CD4-positive, alpha-beta T cell treated with Interleukin-10 for 1 hour (primary cell): ENCODE results near the gene GTF2I.
"Not testable (repeated sequence)": the region's sequence is repeated elsewhere in the genome, so short reads cannot be mapped to it uniquely, and the experiment has no call there.

Experiments used
- DNase-seq: peaks from one replicate; pipeline ENCODE4 v3.0.0-alpha.2; 2020

GTF2I gene

DNA sequence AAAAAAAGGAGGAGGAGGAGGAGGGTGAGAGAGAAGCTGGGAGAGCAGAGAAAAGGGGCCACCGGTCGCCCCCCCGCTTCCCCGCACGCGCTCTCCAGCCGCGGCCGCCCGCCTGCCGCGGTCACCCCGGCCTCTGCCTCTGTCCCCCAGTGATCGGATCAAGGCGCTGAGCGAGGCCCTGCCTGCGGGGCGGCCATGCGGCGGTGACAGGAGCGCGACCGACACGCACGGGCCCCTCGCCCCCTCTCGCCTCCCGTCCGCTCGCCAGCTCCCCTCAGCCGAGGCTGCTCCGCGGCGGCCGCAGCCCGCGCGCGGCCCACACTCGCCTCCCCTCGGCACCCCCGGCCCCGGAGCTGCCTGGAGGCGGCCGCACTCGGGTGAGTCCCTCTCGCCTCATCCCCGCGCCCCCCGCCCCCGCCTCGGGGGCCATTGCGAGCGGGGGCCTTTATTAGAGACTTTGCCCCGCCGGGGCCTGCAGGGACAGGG is at the start of gene GTF2I:
Gene GTF2I (plus strand): TSS at position 27 of the 486 bp plus-strand sequence. CDS start 31,411 bp downstream, outside the sequence.
- no peak for DNase-seq

DNA sequence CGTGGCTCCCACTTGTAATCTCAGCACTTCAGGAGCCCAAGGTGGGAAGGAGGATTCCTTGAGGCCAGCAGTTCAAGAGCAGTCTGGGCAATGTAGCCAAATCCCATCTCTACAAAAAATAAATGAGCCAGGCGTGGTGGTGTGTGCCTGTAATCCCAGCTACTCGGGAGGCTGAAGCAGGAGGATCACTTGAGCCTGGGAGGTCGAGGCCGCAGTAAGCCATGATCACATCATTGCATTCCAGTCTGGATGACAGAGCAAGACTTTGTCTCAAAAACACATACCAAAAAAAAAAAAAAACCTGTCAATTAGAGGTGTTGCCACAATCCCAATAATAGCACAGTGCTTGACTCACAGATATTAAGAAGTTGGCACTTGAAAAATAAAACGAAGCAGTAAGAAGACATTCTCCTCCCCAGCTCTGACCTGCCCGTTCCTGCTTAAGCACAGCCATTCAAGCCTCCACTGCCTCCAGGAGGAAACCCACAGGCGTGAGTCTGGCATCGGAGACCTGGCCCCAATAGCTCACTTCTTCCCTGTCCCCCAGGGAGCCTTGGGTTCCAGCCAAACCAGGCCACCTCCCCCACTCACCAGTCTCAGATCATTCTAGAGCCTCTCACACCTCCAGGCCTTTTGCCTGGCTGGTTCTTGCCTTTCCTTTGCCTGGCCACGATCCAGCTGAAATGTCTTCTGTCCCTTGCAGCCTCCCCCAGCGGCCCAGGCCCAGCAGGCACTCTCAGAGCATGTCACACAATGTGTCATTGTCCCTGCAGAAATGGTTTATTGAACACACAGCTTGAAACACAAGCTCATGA is 45.3 kb upstream of the GTF2I start:
- DNase-seq = no peak

DNA sequence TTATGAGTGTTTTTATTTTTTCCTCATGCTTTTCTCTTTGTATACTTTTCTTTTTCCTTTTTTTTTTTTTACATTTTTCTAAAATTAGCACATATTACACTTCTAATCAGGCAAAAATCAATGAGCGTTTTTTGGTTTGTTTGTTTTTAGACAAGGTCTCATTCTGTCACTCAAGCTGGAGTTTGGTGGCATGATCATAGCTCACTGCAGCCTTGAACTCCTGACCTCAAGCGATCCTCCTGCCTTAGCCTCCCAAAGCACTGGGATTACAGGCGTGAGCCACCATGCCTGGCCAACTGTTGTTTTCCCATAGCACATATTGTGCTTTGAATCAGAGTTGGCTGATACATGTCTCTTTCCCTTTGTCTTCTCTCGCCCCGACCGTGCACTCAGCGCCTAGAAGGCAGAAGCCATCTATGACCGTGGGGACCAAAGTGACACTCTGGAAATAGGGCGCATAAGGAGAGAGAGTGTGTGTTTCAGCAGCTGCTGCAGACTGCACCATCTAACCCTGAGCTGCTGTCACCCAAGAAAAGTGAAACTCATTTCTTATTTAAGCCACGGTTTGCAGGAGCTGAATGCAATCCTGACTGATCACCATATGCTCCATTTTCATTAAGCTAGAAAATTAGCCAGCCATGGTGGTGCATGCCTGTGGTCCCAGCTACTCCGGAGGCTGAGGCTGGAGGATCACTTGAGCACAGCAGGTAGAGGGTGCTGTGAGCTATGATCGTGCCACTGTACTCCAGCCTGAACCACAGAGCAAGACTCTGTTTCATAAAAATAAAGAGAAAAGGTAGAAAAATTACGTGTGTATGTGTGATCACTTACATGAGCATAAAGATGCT is 41.4 kb upstream of the GTF2I start:
- no peak for DNase-seq

DNA sequence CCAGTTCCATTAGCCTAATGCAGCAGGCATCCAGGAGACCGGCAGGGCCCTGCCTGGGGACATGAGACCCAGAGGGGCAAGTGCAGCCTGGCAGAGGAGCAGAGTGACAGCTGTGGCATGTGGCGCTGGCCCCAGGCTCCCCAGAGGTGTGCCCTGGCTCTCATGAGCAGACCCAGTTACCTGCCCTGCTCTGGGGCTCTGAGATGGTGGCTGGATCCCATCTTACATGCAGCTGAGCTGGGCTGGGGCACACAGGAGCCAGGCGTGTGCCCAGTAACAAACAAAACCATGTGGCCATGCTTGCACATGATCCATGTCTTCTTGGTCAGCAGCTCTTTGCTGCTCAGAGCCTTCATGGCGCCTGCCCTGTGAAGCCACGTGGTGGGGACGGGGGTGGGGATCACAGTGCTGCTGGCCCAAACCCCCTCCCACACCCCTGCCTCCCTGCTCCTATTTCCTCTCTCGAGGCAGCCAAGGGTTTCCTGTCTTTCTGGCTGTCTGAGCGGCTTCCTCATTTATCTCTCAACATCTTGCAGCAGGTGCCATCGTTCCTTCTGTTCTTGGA is 40.3 kb upstream of the GTF2I start:
- DNase-seq = no peak

DNA sequence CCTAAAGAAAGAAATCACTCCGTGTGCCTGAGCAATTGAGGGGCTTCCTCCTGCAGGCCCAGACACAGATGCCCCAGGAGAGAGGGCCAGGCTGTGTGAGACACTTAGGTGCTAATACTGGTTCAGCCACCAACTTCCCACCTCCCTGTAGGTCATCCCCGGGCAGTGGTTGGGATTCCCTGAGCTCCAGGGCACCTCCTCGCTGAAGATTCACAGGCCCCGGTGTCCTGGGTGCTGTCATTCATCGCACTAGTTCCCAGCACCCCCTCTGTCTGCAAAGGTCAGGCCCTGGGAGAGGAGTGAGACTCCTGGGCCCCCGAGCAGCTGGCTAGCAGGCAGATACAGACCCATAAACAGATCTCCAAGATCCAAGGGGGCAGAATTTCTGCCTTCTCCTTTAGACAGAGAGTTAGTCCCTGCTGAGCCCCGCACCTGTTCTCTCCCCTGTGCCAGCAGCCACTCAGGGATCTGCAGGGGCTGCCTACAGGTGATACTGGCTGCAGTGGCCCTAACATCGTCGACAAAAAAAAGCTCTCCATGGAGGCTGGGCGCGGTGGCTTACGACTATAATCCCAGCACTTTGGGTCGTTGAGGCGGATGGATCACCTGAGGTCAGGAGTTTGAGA is 38.2 kb upstream of the GTF2I start:
- no peak for DNase-seq

DNA sequence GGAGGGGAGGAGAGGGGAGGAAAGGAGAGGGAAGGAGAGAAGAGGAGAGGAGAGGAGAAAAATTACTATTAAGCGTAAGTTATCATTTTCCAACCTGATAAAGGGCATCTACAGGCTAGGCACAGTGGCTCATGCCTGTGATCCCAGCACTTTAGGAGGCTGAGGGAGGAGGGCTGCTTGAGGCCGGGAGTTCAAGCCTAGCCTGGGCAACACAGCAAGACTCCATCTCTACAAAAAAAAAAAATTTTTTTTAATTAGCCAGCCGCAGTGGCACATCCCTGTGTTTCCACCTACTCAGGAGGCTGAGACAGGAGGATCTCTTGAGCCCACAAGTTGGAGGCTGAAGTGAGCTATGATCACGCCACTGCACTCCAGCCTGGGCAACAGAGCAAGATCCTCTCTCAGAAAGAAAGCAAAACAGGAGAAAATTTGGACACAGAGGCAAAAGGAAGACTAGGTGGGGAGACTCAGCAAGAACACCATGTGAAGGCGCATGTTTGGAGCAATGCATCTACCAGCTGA is 35.2 kb upstream of the GTF2I start:
- no peak for DNase-seq

DNA sequence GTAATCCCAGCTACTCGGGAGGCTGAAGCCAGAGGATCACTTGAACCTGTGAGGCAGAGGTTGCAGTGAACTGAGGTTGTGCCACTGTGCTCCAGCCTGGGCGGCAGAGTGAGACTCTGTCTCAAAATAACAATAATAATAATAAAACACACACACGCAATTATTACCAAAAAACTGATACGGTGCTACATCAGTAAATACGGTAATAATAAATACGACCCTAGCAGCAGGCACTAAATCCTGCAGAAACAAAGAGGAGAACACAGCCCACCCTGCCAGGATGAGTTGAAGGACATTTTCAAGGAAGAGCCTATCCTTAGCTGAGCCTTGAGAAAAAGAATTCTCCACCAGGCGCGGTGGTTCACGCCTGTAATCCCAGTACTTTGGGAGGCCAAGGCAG is 34.4 kb upstream of the GTF2I start:
- no peak for DNase-seq

DNA sequence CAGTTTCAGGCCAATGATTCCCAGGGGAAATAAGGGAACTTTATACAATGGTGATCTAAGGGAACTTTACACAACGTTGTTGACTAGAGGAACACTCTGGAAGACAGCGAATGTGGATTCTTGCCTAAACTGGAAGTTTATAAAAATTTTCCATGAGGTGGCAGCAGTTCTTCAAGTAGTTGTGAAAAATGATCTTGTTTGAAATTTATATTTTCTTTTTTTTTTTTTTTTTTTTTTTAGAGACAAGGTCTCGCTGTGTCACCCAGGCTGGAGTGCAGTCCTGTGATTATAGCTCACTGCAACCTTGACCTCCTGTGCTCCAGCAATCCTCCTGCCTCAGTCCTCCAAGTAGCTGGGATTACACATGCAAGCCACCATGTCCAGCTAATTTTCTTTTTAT is 32.1 kb upstream of the GTF2I start:
- peak; percentile 43 for DNase-seq

DNA sequence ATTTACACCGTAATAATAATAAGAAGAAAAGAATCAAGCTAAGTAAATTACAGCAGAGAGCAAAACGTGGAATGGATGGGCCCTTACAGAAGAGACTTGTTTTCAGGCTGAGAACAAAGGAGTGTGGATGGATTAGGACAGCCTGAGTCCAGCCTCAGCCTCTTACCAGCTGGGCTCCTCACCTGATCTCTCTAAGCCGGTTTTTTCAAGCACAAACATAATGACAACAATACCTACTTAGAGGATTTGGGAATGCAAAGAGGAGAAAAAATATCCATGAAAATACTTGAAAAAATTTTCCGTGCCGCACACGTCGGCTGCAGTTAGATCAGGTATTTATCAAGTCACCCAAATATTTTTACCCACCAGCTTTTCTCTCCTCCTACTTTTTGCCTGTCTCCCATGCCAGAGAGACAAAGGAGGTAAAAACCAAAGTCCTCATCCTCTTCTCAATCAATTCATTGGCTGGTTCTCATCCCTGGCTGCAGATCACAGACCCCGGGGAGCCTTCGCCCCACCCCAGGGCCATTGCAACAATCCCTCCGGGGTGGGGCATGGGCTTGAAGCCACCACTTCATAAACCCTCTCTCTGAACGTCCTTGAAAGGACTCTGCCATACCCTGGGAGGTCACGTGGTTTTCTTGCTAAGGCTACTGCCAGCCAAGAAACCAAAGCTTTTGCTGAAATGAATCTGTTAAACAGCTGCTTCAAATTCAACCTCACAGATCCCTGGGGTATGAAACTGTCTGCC is 29.7 kb upstream of the GTF2I start:
- no peak for DNase-seq

DNA sequence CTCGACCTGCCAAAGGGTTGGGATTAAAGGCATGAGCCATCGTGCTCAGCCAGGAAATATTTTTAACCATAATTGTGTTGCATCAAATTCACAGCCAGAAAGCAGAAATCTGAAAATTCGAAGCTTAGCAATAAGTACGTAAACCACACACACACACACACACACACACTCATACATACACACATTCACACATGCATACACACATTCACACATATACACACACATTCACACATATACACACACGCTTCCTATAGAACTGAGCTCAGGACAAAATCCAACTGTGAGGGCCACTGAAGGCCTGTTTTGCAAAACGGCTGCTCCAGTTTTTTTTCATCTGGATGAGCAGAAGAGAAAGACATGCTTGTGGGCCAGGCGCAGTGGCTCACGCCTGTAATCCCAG is 25.0 kb upstream of the GTF2I start:
- DNase-seq = no peak

DNA sequence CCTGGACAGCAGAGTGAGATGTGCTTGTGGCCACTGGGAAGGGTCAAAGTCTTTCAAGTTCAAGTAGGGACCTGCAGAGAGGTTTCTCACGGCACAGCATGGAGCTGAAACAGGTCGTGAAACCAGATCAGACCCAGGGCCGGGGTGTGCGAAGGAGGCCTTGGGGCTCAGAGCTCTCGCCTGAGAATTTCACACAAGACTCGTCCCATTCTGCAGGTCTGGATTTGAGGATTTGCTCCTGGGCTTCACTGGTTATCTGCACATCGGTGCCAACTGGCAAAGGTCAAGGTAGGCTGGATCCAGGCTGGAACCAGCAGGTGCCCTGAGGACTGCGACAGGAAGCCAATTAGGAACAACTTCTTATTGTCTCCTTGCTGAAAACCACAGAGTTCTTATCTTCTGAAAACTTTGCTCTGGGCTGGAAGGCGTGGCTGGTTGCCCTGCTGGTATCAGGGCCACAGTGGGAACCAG is 24.0 kb upstream of the GTF2I start:
- DNase-seq = no peak

DNA sequence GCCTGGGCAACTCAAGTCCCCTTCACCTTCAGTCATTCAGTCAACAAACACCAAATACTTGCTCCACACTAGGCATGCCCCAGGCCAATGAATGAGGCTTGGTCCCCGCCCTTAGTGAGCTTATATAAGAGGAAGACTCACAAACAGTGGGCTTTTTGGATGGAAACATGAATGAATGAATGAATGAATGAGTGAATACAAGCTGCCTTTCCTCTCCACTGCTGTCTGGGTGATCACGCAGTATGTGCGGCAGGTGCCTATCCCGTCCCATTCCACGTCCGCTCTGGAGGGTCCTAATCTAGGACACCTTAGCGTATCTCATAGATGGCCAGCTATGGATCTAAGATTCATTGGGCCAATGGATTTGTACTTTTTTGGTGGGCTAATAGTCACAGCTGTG is 19.8 kb upstream of the GTF2I start:
- DNase-seq = no peak

DNA sequence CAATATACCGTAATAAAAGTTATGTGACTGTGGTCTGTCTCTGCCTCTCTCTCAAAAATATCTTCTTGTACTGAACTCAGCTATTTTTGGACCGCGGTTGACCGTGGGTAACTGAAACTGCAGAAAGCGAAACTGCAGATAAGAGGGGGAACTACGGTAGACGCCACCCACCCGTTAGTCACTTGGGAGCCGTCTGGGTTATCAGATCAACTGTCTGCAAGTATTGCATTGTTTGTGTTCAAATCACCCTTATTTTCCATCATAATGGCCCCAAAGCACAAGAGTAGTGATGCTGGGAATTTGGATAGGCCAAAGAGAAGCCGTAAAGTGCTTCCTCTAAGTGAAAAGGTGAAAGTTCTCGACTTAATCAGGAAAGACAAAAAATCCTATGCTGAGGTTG is 7.5 kb upstream of the GTF2I start:
- peak; percentile 79 for DNase-seq

DNA sequence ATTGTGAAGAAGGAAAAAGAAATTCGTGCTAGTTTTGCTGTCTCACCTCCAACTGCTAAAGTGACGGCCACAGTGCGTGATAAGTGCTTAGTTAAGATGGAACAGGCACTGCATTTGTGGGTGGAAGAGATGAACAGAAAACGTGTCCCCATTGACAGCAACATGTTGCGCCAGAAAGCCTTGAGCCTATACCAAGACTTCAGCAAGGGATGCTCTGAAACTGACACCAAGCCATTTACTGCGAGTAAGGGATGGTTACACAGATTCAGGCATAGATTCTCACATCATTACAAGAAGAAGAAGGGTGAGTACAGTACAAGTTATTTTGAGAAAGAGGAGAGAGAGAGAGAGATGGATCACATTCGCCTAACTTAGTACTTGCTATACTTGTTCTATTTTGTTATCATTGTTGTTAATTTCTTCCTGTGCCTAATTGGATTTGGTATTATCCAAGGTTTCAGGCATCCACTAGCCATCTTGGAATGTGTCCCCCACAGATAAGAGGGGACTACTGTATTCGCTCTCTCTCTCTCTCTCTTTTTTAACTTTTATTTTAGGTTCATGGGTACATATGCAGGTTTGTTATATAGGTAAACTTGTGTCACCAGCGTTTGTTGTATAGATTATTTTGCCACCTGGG is 6.9 kb upstream of the GTF2I start:
- not testable (repeated sequence) for DNase-seq

DNA sequence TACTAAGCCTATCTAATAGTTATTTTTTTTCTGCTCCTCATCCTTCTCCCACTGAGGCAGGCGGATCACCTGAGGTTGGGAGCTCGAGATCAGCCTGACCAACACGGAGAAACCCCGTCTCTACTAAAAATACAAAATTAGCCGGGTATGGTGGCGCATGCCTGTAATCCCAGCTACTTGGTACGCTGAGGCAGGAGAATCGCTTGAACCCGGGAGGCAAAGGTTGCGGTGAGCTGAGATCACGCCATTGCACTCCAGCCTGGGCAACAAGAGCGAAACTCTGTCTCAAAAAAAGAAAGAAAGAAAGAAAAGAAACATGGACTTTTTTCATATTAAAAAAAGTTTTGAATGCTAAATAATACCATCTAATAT is 6.4 kb upstream of the GTF2I start:
- not testable (repeated sequence) for DNase-seq

DNA sequence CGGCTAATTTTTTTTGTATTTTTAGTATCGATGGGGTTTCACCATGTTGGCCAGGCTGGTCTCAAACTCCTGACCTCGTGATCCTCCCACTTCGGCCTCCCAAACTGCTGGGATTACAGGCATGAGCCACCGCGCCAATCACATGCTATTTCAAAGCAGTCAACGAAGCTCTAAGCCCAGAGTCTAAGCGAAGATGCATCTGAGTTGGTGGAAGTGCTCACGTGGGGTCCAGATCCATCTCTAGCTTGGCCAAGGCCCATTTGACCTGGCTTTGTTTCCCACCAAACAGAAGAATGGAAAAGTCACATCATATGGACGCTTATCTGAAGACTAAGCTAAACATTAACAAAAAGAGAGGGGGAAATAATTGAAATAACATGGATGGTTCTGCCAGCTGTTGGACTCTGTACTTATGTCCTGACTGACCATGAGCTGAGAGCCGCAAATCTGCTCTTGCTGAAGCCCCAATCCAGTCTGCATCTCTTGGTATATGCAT is 3.8 kb upstream of the GTF2I start:
- DNase-seq = no peak

DNA sequence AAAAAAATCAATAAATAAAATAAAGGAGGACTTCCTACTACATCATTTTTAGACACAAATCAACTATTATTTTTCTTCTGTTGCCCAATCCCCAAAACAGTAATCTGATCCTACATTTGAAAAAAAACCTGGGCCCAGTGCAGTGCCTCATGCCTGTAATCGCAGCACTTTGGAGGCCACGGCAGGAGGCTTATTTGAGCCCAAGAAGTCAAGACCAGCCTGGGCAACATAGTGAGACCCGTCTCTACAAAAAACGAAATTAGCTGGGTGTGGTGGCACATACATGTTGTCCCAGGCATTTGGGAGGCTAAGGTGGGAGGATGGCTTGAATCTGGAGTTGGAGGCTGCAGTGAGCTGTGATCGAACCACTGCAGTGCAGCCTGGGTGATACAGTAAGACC is 2.7 kb upstream of the GTF2I start:
- DNase-seq = no peak

DNA sequence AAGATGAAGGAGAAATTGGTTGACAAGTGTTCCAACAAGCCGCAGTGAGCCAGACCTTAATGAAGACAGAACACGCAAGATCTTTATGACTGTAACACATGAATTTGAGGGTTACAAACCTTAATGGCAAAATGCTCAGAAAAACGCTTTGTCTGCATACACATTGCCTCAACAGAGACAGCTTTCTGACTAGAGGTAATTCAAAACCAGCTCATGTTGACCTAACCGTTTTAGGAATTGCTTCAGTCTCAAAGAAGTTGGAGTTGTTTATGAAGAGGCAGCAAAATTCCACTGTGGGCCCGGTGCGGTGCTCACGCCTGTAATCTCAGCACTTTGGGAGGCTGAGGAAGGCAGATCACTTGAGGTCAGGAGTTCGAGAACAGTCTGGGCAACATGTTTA is 2.2 kb upstream of the GTF2I start:
- DNase-seq = no peak

DNA sequence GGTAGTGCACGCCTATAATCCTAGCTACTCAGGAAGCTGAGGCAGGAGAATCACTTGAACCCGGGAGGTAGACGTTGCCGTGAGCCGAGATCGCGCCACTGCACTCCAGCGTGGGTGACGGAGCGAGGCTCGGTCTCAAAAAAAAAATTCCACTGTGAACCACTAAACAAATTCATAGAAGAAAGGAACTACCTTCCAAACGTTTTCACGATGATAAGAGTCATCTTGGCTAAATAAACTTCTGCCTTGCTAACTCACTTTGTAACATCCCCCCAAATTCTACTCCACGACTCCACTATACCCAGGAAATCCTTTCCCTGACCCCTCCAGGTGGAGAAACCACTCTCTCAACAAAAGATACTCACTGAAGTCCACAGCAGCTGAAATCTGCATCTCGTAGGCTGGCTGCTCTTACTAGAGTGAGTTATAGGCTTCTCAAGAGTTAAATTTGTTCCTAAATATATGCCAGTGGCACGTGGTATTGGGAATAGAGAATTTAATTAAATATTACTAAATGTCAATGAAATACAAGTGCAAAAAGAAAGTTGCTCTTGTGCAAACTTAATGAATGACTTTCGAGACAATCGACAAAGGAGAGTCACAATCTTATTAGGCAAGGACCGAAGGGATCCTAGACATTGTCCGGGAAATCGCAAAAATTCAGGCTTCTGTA is 1.6 kb upstream of the GTF2I start:
- DNase-seq = no peak

DNA sequence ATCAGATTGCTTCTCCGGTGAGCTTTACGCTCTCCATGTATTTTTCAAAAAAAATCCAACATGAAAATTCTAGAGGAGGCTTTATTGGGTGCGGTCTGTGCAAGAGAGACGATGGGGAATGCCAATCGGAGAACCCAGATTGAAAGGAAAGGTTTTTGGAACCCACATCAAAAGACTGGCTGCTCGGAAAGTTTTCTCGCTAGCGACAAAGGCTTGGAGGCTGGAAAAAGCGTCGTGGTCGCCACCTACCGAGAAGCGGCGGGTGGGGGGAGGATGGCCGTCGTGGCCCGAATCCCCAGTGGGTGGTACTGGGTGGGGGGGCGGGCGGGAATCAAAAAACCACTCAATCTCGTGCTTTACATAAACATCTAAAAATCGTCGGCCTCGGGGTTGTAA is 1.1 kb upstream of the GTF2I start:
- peak; percentile 70 for DNase-seq
